LNCAP (cell line): ENCODE measurements around the gene CTAGE9.

Experiments used
- TF ChIP-seq, protein P1 (sequence below): fragments of 450-650 bp; IDR thresholded peaks from 2 replicates; pipeline ENCODE4 v1.5.1; 2017; ENCODE audit warnings: mild to moderate bottlenecking

Gene CTAGE9

DNA sequence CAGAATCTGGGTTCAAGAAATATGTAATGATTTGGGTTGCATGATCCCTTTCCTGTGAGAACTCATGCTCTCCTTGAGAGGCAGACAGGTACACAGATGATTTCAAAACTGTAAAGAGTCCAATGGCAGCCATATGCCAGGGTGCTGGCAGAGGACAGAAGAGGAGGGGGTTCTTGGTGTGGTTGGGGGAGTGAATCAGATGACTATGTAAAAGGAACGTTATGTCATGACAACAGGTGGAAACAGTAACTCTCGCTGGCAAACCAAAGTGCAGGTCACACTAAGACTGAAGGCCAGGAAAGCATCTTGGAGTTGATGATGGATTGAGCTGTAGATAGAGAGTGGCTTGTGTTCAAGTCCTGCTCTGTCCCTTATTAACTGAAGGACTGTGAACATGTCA is 29.9 kb downstream of the CTAGE9 start:
- TF ChIP-seq, protein P1, sequence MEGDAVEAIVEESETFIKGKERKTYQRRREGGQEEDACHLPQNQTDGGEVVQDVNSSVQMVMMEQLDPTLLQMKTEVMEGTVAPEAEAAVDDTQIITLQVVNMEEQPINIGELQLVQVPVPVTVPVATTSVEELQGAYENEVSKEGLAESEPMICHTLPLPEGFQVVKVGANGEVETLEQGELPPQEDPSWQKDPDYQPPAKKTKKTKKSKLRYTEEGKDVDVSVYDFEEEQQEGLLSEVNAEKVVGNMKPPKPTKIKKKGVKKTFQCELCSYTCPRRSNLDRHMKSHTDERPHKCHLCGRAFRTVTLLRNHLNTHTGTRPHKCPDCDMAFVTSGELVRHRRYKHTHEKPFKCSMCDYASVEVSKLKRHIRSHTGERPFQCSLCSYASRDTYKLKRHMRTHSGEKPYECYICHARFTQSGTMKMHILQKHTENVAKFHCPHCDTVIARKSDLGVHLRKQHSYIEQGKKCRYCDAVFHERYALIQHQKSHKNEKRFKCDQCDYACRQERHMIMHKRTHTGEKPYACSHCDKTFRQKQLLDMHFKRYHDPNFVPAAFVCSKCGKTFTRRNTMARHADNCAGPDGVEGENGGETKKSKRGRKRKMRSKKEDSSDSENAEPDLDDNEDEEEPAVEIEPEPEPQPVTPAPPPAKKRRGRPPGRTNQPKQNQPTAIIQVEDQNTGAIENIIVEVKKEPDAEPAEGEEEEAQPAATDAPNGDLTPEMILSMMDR = no peak

DNA sequence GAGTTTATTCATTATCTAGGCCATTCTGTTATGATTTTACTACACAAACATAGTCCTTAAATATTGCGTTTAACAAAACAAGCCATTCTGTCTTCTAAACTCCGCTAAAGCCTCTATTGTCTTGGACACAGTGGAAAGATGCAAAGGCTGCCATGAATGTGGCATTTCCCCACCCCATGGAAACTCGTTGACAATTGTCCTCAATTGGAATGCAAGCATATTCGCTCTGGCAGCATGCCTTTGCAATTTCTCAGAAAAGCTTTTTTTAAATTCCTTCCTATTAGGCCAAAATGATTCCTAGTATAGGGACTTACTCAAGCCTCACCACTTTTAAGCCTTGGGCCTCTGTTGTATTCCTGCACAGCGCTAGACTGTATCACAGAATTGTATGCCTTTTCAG is 32.4 kb downstream of the CTAGE9 start:
- TF ChIP-seq, protein P1 = no peak

DNA sequence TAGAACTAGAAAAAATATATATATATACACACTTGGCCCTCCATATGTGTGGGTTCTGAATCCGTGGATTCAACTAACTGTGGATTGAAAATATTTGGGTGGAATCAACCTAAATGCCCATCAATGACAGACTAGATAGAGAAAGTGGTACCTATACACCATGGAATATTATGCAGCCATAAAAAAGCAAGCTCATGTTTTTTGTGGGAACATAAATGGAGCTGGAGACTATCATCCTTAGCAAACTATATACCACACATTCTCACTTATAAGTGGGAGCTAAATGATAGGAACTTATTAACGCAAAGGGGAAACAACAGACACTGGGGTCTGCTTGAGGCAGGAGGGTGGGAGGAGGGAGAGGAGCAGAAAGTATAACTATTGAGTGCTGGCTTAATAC is 37.6 kb downstream of the CTAGE9 start:
- TF ChIP-seq, protein P1 = no peak

DNA sequence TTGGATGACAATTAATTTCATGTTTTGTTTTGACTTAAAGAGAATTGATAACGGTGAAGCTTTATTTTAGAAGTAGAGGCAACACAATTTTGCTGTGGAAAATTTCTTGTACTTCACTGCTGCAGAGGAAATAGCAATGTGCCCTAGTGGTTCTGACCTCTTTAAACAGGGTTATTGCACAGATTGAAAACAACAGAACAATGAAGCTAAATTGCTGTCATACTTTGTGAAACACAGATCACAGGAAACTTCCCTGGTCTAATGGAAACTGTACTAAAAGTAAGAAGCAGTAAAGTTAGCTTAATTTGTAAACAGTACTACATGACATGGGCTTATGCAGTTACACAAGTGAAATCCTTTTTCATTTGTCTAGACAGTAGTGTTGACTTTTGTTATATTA is 40.9 kb downstream of the CTAGE9 start:
- TF ChIP-seq, protein P1 = no peak

DNA sequence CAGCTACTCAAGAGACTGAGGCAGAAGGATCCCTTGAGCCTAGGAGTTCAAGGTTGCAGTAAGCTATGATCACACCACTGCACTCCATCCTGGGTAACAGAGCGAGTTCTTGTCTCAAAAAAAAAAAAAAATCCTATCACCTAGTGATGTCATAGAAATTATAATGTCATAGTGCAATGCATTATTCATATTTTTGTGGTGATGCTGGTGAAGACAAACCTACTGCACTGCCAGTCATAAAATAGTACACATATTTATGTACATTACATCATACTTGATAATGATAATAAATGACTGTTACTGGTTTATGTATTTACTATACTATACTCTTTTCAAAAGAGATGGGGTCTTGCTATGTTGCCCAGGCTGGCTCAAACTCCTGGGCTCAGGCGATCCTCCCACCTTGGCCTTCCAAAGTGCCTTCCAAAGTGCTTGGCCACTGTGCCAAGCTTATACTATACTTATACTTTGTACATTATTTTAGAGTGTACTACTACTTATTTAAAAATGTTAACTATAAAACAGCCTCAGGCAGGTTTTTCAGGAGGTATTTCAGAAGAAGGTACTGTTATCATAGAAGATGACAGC is 47.1 kb downstream of the CTAGE9 start:
- TF ChIP-seq, protein P1 = no peak

DNA sequence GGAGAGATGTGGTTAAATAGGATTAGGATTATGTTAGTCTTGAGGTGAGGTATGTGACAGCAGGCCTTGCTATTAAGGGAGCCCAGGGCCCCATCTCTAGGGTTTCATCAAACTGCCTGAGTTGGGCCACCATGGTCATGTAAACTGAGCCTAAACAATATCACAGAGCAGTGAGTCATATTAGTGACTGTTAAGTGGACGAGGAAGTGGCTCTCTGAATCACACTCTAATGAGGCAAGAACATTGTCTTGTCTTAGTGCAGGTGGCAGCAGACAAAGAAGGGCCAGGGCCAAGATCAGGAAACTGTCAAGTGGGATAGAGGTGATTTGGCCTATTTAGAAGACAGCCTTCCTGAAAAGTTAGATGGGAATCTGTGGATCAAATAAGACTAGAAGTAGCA is 50.6 kb downstream of the CTAGE9 start:
- TF ChIP-seq, protein P1 = no peak
